HUES64 (cell line): Measurements from ENCODE around the gene DICER1.
"Not testable (repeated sequence)": the region's sequence is repeated elsewhere in the genome, so short reads cannot be mapped to it uniquely, and the experiment has no call there.

ENCODE experiments used
- H3K27ac ChIP-seq: 2 replicates; pipeline ENCODE4 v1.7.0; 2013; ENCODE audit warnings: low read depth, low read length, inconsistent platforms
- H3K27me3 ChIP-seq: 2 replicates; pipeline ENCODE4 v1.6.1; 2013; ENCODE audit warnings: mild to moderate bottlenecking, low read length; ENCODE audit not compliant: insufficient read depth
- H3K36me3 ChIP-seq: 2 replicates; pipeline ENCODE4 v1.6.1; 2013; ENCODE audit warnings: mild to moderate bottlenecking, low read length; ENCODE audit not compliant: insufficient read depth
- H3K4me1 ChIP-seq: 2 replicates; pipeline ENCODE4 v1.6.1; 2013; ENCODE audit warnings: mild to moderate bottlenecking, low read length, moderate library complexity; ENCODE audit not compliant: insufficient read depth
- H3K4me3 ChIP-seq: 2 replicates; pipeline ENCODE4 v1.5.1; 2013; ENCODE audit warnings: mild to moderate bottlenecking, low read length, moderate library complexity
- H3K9ac ChIP-seq: 2 replicates; pipeline ENCODE4 v1.6.1; 2013; ENCODE audit warnings: mild to moderate bottlenecking, low read depth, low read length
- H3K9me3 ChIP-seq: 2 replicates; pipeline ENCODE4 v1.6.1; 2013; ENCODE audit warnings: low read depth, low read length; ENCODE audit not compliant: insufficient read depth
- WGBS: fragments of 150-250, 120-280 bp; methylation state at CpG from one replicate; pipeline ENCODE4 v1.1.7; 2013; ENCODE audit warnings: missing lambda C conversion rate; 5-methylcytosine and 5-hydroxymethylcytosine counted together

Gene DICER1

DNA sequence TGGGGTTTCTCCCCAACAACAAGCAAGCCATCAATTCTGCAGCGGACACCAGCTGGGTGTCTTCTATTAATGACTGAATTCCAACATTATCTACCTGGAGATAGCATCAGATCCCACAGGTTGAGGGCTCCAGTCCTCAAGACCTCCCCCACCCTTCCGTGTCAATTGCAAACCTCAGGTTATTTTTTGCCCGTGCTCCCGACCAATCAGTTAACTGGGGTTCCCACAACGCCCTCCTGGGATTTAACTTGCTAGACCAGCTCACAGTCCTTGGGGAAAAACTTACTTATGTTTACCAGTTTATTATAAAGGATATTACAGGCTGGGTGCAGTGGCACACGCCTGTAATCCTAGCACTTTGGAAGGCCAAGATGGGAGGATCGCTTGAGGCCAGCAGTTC lies 9.7 kb downstream of the DICER1 start:
- Histone ChIP-seq H3K36me3 (peaks cover 3% of the 10 kb centered on the region; the same call in 1 of the 2 replicates), H3K4me3 (no peak overlapping the region), H3K27me3 (no peaks in the 10 kb centered on the region), H3K9ac (no peak overlapping the region), H3K27ac (no peak overlapping the region), H3K4me1 (peaks cover 33% of the 10 kb centered on the region), H3K9me3 (peaks cover 9% of the 10 kb centered on the region; the same call in 1 of the 2 replicates)
- 95% methylated on average over 7 of the region's 7 CpGs for WGBS

DNA sequence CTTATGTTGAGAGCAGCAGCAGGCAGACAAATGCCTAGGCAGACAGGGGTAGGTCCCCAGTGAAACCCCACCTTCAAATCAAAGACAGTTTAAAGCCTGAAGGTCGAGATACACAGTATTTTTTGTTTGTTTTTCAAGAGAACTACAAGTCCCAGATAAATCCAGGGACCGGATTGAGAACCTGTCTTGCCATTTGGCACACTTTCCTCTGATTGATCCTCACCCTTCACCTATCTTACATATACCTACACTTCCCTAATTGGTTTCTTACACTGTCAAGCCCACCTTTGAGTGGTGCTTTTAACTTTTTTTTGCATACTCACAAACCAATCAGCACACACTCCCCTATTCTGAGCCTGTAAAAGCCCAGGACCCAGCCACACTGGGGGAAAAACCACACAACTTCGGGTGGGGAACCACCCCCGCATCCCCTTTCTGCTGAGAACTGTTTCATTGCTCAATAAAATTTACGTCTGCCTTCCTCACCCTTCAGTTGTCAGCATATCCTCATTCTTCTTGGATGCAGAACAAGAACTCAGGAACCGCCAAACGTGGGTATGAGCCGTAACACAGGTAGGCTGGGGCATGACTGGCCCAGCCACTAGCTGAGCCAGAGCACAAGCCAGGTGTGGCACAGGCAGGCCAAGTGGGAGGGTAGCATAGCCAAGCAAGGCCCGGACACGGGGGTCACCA lies 11.1 kb downstream of the DICER1 start:
- WGBS, result 91% methylated on average over 10 of the region's 10 CpGs
- Histone ChIP-seq H3K27me3 (no peaks in the 10 kb centered on the region), H3K36me3 (peaks cover 3% of the 10 kb centered on the region; the same call in 1 of the 2 replicates), H3K9ac (no peak overlapping the region), H3K9me3 (peaks cover 9% of the 10 kb centered on the region; the same call in 1 of the 2 replicates), H3K27ac (no peak overlapping the region), H3K4me3 (no peak overlapping the region), H3K4me1 (peaks cover 43% of the 10 kb centered on the region)

DNA sequence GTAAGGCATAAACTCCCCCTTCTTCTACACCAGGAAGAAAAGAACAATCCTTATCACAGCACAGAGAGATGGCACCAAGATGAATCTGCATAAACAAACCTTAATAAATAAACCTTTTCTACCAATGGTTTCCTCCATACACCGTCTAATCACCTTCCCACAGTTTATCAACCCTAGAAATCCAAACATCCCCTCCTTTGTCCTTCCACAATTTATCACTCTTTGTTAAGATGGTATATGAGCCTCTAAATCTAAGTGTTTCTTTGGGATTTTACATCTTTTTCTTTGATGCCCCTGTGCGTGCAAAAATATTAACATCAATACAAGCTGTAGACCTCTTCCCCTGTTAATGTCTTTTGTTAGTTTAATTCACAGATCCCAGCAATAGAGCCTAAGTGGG lies 12.5 kb downstream of the DICER1 start:
- no peak overlapping the region for H3K9ac ChIP-seq
- 100% methylated on average over 1 of the region's 2 CpGs for WGBS

DNA sequence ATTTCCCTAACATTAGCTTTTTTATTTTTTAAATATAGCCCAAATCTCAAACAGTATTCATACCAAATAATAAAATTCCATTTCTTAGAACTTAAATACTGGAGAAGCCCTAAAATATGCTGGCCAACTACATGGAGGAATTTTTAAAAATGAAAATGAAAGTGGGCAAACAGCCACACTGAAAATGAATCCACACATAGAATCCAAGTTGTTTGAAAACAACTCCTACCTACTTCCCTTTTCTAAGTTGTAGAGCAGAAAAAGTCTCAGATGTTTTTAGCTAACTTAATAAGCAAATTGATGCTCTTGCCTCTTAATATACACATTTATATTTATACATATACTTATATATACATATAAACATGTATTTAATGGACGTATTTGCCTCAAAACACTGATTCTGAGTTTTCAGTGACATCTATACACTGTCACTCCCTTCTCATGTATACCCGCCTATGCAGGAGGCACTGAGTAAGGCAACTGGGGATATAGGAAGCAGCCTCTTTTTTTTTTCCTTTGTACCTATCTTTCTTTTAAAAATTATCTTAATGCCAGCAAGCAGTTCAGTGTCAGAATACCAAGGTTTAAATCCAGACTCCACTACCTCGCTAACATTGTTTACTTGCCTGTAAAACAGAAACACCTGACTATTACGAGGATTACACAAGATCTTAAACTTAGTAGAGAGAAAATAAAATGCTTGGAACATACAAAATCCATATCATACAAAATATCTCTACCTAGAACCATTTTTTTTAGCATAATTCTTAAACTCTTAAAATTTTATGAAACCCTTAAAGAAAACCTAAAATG lies 13.3 kb downstream of the DICER1 start:
- Histone ChIP-seq H3K9ac (no peak overlapping the region), H3K9me3 (peaks cover 9% of the 10 kb centered on the region; the same call in 1 of the 2 replicates), H3K36me3 (peaks cover 5% of the 10 kb centered on the region; the same call in 1 of the 2 replicates), H3K27me3 (no peaks in the 10 kb centered on the region), H3K4me1 (peaks cover 65% of the 10 kb centered on the region), H3K27ac (no peak overlapping the region), H3K4me3 (no peak overlapping the region)
- 92% methylated on average over 3 of the region's 4 CpGs for WGBS

More for the DNA sequence above, 12.5 kb downstream of the DICER1 start:
- peaks cover 9% of the 10 kb centered on the region; the same call in 1 of the 2 replicates for H3K9me3 ChIP-seq
- H3K36me3 ChIP-seq, result peaks cover 5% of the 10 kb centered on the region; the same call in 1 of the 2 replicates
- H3K4me1 ChIP-seq, result peaks cover 56% of the 10 kb centered on the region
- no peak overlapping the region for H3K4me3 ChIP-seq
- no peaks in the 10 kb centered on the region for H3K27me3 ChIP-seq
- H3K27ac ChIP-seq, result no peak overlapping the region

DNA sequence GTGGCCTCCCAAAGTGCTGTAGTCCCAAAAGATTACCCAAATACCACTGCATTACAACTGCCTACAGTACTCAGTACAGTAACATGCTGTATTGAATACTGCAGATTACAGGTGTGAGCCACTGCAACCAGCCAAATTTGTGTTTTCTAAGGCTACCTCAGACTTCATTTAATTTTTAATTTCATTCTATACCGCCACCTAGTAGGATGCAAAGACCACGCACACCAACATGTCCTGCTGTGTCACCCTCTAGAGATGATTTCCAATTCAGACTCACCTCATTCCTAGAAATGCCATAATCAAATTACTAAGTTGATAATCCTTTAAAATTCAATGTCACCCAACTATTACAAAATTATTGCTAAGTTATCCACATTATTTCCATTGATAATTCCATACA lies 15.1 kb downstream of the DICER1 start:
- H3K27me3 ChIP-seq, result no peaks in the 10 kb centered on the region
- H3K9me3 ChIP-seq, result peaks cover 9% of the 10 kb centered on the region; the same call in 1 of the 2 replicates
- H3K9ac ChIP-seq, result no peak overlapping the region
- H3K36me3 ChIP-seq, result peaks cover 5% of the 10 kb centered on the region; the same call in 1 of the 2 replicates
- H3K4me3 ChIP-seq, result no peak overlapping the region
- WGBS, result 87% methylated on average over 2 of the region's 2 CpGs
- no peak overlapping the region for H3K27ac ChIP-seq
- peaks cover 73% of the 10 kb centered on the region for H3K4me1 ChIP-seq

DNA sequence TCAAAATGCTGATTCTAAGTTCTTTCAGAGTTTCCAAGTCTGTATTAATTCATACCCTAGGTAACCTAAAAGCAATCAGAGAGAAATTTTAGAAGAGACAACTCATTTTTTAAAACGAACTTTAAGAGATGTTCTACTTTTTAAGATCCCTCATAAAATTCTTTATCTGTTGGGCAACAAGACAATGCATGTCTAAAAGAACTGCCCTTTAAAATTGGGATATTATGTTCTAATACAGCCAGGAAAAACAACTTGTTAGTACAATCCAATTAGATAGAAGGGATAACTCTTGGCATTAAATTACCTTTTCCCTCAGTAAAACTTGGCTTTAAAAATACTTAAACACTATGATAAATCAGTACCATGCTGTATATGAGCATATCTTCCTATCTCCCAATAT lies 15.6 kb downstream of the DICER1 start:
- Histone ChIP-seq H3K36me3 (peaks cover 5% of the 10 kb centered on the region; the same call in 1 of the 2 replicates), H3K9ac (no peak overlapping the region), H3K27me3 (no peaks in the 10 kb centered on the region), H3K4me3 (no peak overlapping the region), H3K4me1 (peaks cover 70% of the 10 kb centered on the region), H3K9me3 (peaks cover 9% of the 10 kb centered on the region; the same call in 1 of the 2 replicates), H3K27ac (no peak overlapping the region)
- no CpG with 5 or more reads among the region's 1 CpG for WGBS

DNA sequence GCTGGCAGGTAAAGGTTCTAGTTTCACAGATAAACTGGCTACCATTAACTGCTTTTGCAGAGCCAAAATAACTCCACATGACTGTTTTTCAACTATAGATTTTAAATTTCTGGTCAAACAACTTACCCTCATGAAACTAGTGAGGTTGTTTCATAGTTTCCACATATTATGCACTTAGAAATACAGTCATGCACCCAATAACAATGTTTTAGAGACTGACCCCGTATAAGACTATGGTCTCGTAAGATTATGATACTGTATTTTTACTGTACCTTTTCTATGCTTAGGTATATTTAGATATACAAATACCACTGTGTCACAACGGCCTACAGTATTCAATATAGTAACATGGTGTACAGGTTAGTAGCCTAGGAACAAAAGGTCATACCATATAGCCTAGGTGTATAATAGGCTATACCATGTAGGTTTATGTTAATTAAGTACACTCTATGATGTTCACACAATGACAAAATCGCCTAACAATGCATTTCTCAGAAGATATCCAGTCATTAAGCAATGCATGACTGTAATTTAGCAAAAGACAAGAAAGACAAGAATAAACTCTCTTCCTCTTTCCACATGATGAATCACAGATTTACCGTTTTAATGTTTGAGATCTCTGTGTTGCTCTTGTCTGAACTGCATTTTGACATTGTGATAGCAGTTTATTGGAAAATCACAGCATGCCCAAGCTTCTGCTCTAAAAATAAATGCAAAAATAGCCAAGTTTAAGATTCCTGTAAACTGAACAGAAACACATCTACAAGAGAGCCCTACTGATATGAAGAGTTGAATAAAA lies 17.1 kb downstream of the DICER1 start:
- Histone ChIP-seq H3K4me1 (peaks cover 65% of the 10 kb centered on the region), H3K9ac (no peak overlapping the region), H3K4me3 (no peak overlapping the region), H3K27me3 (no peaks in the 10 kb centered on the region), H3K27ac (no peak overlapping the region), H3K9me3 (peaks cover 6% of the 10 kb centered on the region; the same call in 1 of the 2 replicates), H3K36me3 (peaks cover 6% of the 10 kb centered on the region; the same call in 1 of the 2 replicates)
- WGBS, result 96% methylated on average over 3 of the region's 5 CpGs

DNA sequence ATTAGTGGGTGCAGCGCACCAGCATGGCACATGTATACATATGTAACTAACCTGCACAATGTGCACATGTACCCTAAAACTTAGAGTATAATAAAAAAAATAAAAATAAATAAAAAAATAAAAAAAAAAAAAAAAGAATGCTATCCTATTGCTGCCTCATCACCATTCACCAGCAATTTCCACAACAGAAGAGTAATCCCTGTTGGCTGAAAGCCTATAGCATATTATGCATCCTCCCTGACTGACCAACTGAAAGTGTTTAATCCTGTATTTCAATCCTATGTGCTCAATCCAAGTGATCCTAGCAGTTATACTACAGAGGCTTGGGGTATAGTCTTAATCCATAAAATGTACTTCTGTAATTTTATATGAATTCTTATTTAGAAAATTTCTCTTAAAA lies 18.5 kb downstream of the DICER1 start:
- Histone ChIP-seq H3K27ac (no peak overlapping the region), H3K9ac (no peak overlapping the region), H3K4me3 (no peak overlapping the region), H3K27me3 (no peaks in the 10 kb centered on the region), H3K36me3 (peaks cover 6% of the 10 kb centered on the region; the same call in 1 of the 2 replicates), H3K9me3 (no peaks in the 10 kb centered on the region), H3K4me1 (peaks cover 69% of the 10 kb centered on the region)
- no CpG with 5 or more reads among the region's 1 CpG for WGBS

DNA sequence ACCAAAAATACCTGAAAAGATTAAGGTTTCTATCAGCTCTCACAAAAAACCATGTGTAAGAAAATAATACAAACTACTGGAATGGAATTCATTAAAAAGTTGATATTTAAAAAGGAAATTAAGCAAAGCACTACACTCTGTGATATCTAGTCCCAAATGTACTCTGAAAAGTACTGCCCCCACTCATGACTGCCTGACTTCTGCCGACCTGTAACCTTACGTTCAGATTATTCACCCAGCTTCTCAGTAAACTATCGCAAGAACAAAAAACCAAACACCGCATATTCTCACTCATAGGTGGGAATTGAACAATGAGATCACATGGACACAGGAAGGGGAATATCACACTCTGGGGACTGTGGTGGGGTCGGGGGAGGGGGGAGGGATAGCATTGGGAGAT lies 18.9 kb downstream of the DICER1 start:
- peaks cover 69% of the 10 kb centered on the region for H3K4me1 ChIP-seq
- not testable (repeated sequence) for H3K36me3 ChIP-seq, H3K9me3 ChIP-seq, H3K27ac ChIP-seq, H3K27me3 ChIP-seq, H3K4me3 ChIP-seq, H3K9ac ChIP-seq
- 83% methylated on average over 3 of the region's 5 CpGs for WGBS

DNA sequence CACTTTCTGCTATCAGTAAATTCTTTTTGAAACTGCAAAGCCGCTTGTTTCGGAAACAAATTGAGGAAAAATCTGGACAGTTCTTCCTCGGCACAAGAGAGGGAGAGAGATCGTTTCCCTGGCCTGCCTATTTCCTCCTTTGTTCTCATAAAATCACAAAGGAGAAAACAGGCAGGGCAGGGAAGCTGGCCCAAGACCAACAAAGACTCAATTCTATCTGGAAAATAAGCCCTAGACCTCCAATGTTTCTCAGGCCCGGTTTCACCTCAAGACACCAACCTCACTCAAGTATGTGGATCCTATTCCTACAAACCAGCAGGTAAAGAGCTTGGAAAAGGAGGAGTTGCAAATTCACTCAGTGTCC lies 19.5 kb downstream of the DICER1 start:
- Histone ChIP-seq H3K27me3 (no peaks in the 10 kb centered on the region), H3K9ac (peak overlapping the region; percentile 45), H3K27ac (peak overlapping the region; percentile 47), H3K4me3 (no peak overlapping the region), H3K36me3 (peaks cover 16% of the 10 kb centered on the region), H3K4me1 (peaks cover 66% of the 10 kb centered on the region), H3K9me3 (no peaks in the 10 kb centered on the region)
- 74% methylated on average over 5 of the region's 5 CpGs for WGBS
